ENCODE data around the gene RAB11A. TPM values are rescaled to one million over a fixed set of nuclear protein-coding genes. Genes with fewer than 3 reads are reported as not detected.

The RAB11A gene
- total RNA-seq, 2 experiments from 2014 or later, result 168 to 169 TPM

DNA sequence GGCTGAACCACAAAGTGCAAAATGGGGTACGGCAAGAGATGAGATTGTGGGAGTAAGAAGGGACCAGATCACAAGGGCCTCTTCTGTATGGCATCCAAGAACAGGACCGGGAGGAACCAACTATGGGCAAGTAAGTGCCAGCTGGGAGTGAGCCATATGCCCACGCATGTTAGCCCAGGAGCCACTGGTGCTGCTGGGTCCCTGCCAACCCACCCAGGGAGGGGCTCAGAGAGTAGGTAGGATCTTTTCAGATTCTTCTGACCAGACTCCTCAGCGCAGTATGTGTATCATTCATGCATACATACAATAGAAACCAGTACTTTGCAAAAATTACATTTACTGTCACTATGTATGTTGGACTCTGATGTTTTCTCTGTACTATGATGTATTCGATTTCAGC is 54.0 kb downstream of the RAB11A start:
- no peaks in the 10 kb centered on the region for H3K9me3 Mint-ChIP-seq
- H3K27me3 Mint-ChIP-seq, result no peaks in the 10 kb centered on the region
- no peaks in the 10 kb centered on the region for H3K36me3 Mint-ChIP-seq (ENCODE audit: low read depth)
- peaks cover 3% of the 10 kb centered on the region for H3K4me1 Mint-ChIP-seq
- no peak for DNase-seq
- H3K27ac Mint-ChIP-seq, result no peak overlapping the region
- CTCF ChIA-PET, result no interaction called here
- H3K4me3 Mint-ChIP-seq, result no peak overlapping the region
- POLR2A ChIA-PET, result no interaction called here

DNA sequence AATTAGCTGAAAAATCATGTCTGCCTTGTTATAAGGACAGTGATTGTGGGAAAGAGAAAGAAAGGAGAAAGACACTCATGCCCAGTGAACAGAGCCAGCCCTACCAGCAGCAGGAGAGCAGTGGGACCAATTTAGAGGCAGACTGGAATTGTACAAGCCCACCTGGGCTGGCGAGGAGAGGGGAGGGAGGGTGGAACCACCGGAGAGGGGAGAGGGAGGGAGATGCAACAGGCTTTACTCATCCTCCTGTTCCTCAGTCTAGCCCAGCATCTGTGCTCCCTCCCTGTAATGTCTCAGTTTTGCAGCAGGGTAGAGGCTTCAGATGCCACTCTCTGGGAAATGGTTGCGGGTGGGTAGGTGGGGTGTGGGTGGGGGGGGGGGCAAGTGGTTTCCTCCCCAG is 54.7 kb downstream of the RAB11A start:
- POLR2A ChIA-PET, result no interaction called here
- H3K4me1 Mint-ChIP-seq, result no peaks in the 10 kb centered on the region
- H3K27me3 Mint-ChIP-seq, result no peaks in the 10 kb centered on the region
- no peaks in the 10 kb centered on the region for H3K36me3 Mint-ChIP-seq (ENCODE audit: low read depth)
- H3K4me3 Mint-ChIP-seq, result no peak overlapping the region
- no peak for DNase-seq
- CTCF ChIA-PET, result interaction anchor here (0.6 to 2.0 kb wide), 5 partner anchors 7 to 494 kb away, joined by 3 to 7 read pairs (median 3); no protein-coding TSS in a partner anchor
- H3K9me3 Mint-ChIP-seq, result no peaks in the 10 kb centered on the region
- no peak overlapping the region for H3K27ac Mint-ChIP-seq

DNA sequence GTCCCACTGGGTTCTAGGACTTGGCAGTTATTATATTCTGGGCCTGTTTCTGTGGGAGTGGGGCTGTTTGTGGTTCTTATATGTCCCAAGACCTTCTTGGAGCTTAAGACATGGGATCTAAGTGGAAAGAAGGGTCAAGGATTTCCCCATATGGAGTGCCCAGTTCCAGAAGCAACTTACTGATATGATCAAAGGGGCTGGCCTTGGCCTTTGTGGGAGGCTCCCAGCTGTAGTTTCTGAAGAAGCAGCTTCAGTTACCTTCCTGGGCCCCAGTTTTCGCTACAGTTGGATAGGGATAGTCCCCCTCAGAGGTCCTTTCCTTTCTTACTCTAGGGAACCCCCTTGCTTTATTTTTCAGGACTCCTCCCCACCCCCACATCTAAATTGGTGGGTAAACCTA is 56.0 kb downstream of the RAB11A start:
- Mint-ChIP-seq H3K36me3 (ENCODE audit: low read depth) (no peaks in the 10 kb centered on the region), H3K4me3 (no peak overlapping the region), H3K9me3 (no peaks in the 10 kb centered on the region), H3K27ac (no peak overlapping the region), H3K27me3 (no peaks in the 10 kb centered on the region), H3K4me1 (no peaks in the 10 kb centered on the region)
- no peak for DNase-seq
- POLR2A ChIA-PET, result no interaction called here
- CTCF ChIA-PET, result interaction anchor here (1.0 to 2.0 kb wide), 2 partner anchors 9 to 10 kb away, joined by 4 to 7 read pairs; no protein-coding TSS in a partner anchor

DNA sequence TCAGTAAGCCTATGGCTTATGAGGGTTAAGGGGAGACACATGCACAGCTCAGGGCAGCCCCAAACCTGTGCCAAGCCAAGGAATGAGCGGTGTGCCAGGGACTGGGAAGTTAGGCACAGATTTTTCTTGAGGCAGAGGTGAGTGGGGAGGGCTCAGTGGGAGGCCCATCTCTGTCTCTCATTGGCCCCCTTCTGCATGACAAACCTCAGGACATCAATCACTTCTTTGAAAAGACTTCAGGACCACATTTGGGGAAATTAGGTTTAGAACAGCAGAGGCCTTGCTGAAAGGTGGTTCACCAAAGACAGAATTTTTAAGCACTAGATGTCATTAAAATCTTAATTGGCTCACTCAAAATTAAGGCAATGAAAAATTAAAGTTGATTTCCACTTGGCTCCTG is 57.2 kb downstream of the RAB11A start:
- no peaks in the 10 kb centered on the region for H3K36me3 Mint-ChIP-seq (ENCODE audit: low read depth)
- no peaks in the 10 kb centered on the region for H3K9me3 Mint-ChIP-seq
- ChIA-PET POLR2A (interaction anchor here (0.6 kb wide), 1 partner anchor 1025 kb away, joined by 3 read pairs; no protein-coding TSS in a partner anchor), CTCF (no interaction called here)
- no peak overlapping the region for H3K4me3 Mint-ChIP-seq
- no peaks in the 10 kb centered on the region for H3K27me3 Mint-ChIP-seq
- H3K27ac Mint-ChIP-seq, result no peak overlapping the region
- H3K4me1 Mint-ChIP-seq, result no peaks in the 10 kb centered on the region
- no peak for DNase-seq

DNA sequence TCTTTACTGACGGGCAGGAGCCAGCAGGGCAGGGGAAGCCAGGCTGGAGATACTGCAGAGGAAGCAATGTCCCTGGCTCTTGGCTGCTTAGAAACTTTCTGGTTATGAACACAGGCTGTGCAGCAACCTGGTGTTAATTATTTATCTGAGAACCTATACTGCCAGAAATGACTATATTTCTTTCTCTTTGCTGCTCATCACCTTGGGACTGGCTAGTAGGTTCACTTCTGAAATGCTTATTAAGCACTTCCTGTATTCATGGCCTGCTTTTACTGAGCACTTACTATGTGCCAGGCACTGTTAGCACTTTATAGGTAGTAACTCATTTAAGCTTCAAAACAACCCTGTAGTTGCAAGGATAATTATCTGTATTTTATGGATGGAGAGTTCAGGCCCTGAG is 57.6 kb downstream of the RAB11A start:
- POLR2A ChIA-PET, result no interaction called here
- CTCF ChIA-PET, result interaction anchor here (0.9 kb wide), 1 partner anchor 12 kb away, joined by 5 read pairs; no protein-coding TSS in a partner anchor
- Mint-ChIP-seq H3K27me3 (no peaks in the 10 kb centered on the region), H3K4me3 (no peak overlapping the region), H3K27ac (no peak overlapping the region), H3K36me3 (ENCODE audit: low read depth) (no peaks in the 10 kb centered on the region), H3K9me3 (no peaks in the 10 kb centered on the region), H3K4me1 (no peaks in the 10 kb centered on the region)
- no peak for DNase-seq

DNA sequence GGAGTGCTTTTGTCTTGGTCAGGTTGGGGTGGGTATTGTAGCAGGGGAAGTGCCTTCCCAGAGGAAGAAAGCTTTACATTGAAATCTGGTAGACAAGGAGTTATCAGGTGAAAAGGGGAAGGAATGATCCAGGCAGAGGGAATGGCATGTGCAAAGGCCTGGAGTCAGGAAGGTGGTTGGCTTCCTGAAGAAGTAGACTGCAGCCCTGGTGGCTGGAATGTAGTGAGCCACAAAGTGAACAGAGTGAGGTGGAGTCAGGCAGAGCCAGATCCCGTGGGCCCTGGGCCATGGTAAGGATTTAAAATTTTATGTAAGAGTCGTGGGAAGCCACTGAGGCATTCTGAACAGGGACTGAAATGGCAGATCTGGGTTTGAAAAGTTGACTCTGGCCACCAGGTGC is 58.3 kb downstream of the RAB11A start:
- CTCF ChIA-PET, result interaction anchor here (0.8 to 0.9 kb wide), 2 partner anchors 11 to 95 kb away, joined by 3 to 5 read pairs; no protein-coding TSS in a partner anchor
- no peak for DNase-seq
- Mint-ChIP-seq H3K27ac (no peak overlapping the region), H3K27me3 (no peaks in the 10 kb centered on the region), H3K4me3 (no peak overlapping the region), H3K9me3 (no peaks in the 10 kb centered on the region), H3K4me1 (no peaks in the 10 kb centered on the region), H3K36me3 (ENCODE audit: low read depth) (no peaks in the 10 kb centered on the region)
- POLR2A ChIA-PET, result no interaction called here

DNA sequence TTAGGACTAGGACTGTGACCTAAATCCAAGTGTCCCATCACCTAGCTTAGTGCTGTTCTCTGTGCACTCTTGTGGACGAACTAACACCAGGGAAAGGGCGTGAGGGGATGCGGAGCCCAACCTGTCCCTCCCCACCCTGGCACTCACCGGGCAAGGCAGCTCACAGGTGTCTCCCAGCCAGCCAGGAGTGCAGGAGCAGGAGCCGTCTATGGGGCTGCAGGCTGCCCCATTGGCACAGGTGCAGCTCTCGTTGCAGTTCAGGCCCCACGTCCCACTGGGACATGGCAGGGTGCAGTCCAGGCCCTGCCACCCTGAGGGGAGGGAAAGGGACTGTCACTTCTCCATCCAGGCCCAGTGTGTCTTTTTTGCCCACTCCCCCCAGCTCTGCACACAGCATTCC is 60.3 kb downstream of the RAB11A start:
- CTCF ChIA-PET, result interaction anchor here (0.7 to 0.8 kb wide), 2 partner anchors 10 to 54 kb away, joined by 3 read pairs; no protein-coding TSS in a partner anchor
- H3K27ac Mint-ChIP-seq, result no peak overlapping the region

DNA sequence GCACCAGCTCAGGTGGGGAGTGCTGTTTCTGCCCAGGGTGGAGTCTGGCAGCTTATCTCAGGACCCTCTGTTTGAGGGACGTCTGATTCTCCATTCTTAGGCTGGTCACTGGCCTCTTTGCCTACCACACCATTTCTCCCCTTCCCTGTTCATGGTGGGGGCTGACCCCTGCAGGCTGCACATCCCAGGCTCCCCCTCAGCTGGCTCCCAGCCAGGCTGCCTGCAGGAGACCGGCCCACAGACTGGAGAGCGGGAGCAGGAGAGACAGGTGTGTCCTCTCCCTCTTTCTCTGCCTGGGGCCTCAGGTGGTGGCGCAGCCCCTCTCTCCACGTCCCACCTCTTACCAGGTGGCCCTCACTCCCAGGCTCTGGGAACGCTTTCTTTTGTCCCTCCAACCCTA is 60.8 kb downstream of the RAB11A start:
- H3K9me3 Mint-ChIP-seq, result no peaks in the 10 kb centered on the region
- no peaks in the 10 kb centered on the region for H3K36me3 Mint-ChIP-seq (ENCODE audit: low read depth)
- ChIA-PET POLR2A (no interaction called here), CTCF (interaction anchor here (0.8 kb wide), 1 partner anchor 10 kb away, joined by 3 read pairs; no protein-coding TSS in a partner anchor)
- no peaks in the 10 kb centered on the region for H3K4me1 Mint-ChIP-seq
- no peaks in the 10 kb centered on the region for H3K27me3 Mint-ChIP-seq
- H3K27ac Mint-ChIP-seq, result no peak overlapping the region
- no peak overlapping the region for H3K4me3 Mint-ChIP-seq
- DNase-seq, result no peak

More for the DNA sequence above, 60.3 kb downstream of the RAB11A start:
- Mint-ChIP-seq H3K36me3 (ENCODE audit: low read depth) (no peaks in the 10 kb centered on the region), H3K27me3 (no peaks in the 10 kb centered on the region), H3K4me3 (no peak overlapping the region), H3K9me3 (no peaks in the 10 kb centered on the region), H3K4me1 (no peaks in the 10 kb centered on the region)
- POLR2A ChIA-PET, result no interaction called here
- DNase-seq, result no peak

DNA sequence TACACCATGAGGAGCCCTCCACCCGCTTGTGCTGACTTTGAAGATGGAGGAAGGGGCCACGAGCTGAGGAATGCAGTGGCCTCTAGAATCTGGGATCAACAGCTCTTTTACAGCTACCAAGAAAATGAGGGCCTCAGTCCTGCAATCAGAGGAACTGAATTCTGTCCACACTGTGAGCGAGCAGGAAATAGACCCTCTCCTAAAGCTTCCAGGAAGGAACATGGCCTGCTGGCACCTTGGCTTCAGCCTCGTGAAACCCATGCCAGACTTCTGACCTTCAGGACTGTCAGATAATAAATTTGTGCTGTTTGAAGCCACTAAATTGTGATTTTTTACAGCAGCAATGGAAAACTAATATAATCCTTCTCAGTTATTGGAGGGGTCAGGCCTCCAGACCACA is 61.9 kb downstream of the RAB11A start:
- Mint-ChIP-seq H3K27ac (no peak overlapping the region), H3K4me3 (no peak overlapping the region), H3K36me3 (ENCODE audit: low read depth) (no peaks in the 10 kb centered on the region), H3K9me3 (no peaks in the 10 kb centered on the region), H3K27me3 (no peaks in the 10 kb centered on the region), H3K4me1 (no peaks in the 10 kb centered on the region)
- CTCF ChIA-PET, result interaction anchor here (1.3 kb wide), 1 partner anchor 10 kb away, joined by 6 read pairs; no protein-coding TSS in a partner anchor
- POLR2A ChIA-PET, result no interaction called here
- DNase-seq, result no peak

DNA sequence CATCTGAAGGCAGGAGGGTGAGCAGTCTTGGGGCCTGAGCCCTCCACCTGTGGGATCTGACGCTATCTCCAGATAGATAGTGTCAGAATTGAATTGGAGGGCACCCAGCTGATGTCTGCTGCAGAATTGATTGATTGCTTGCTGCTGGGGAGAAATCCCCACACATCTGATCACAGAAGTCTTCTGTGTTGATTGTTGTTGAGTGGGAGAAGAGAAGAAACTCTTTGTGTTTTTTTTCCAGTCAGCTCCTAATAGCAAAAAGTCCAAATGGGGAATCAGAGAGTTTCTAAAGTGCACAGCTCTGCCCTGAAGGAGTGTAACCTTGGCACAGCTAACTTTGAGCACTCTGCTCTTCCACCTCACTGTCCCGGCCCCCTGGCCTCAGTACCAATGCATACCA is 66.1 kb downstream of the RAB11A start:
- Mint-ChIP-seq H3K4me1 (peaks cover 6% of the 10 kb centered on the region), H3K36me3 (ENCODE audit: low read depth) (no peaks in the 10 kb centered on the region), H3K9me3 (no peaks in the 10 kb centered on the region), H3K27me3 (no peaks in the 10 kb centered on the region), H3K27ac (no peak overlapping the region), H3K4me3 (no peak overlapping the region)
- ChIA-PET POLR2A (no interaction called here), CTCF (interaction anchor here (1.6 kb wide), 1 partner anchor 11 kb away, joined by 4 read pairs; no protein-coding TSS in a partner anchor)
- no peak for DNase-seq

DNA sequence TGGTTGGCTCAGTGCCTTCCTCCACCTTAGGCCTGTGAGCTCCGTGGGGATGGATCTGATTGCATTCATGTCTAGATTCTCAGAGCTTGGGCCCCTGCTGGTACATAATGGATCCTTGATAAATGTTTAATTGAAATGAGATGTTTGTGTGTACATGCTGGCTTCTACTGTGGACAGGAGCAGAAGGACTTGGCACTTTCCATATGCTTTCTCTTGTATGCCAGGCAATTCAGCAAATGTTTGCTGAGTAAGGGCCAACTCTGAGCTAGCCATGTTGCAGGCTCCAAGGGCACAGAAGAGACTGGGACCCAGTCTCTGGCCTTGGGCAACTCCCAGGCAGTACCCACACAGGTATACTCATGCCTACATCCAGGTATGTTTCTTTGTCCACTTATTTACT is 67.0 kb downstream of the RAB11A start:
- Mint-ChIP-seq H3K4me1 (peaks cover 6% of the 10 kb centered on the region), H3K27me3 (no peaks in the 10 kb centered on the region), H3K4me3 (no peak overlapping the region), H3K36me3 (ENCODE audit: low read depth) (no peaks in the 10 kb centered on the region), H3K27ac (no peak overlapping the region), H3K9me3 (no peaks in the 10 kb centered on the region)
- no peak for DNase-seq
- ChIA-PET POLR2A (no interaction called here), CTCF (interaction anchor here (1.5 to 1.6 kb wide), 2 partner anchors 11 to 32 kb away, joined by 3 to 4 read pairs; no protein-coding TSS in a partner anchor)

DNA sequence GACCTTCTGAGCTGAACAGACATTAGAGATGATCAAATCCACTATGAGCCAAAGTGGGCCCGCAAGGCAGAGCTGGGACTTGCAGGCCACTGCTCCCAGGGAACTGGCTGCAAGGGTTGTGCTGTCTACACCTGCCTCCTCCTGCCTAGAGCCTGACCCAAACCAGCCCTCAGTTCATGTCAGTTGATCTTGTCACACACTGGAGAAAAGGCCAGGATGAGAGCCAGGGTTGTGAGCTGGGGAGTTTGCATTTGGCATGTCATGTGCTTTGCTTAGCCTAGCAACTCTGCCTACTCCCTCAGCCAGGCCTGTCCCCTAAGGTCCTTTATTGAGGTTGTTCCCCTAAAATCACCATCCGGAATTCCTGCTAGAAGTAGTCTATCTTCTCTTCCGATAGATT is 67.8 kb downstream of the RAB11A start:
- H3K27ac Mint-ChIP-seq, result no peak overlapping the region
- H3K9me3 Mint-ChIP-seq, result no peaks in the 10 kb centered on the region
- H3K4me1 Mint-ChIP-seq, result peaks cover 12% of the 10 kb centered on the region
- no peaks in the 10 kb centered on the region for H3K27me3 Mint-ChIP-seq
- no peak for DNase-seq
- ChIA-PET CTCF (interaction anchor here (1.1 to 1.5 kb wide), 2 partner anchors 33 to 81 kb away, joined by 3 read pairs; no protein-coding TSS in a partner anchor), POLR2A (no interaction called here)
- no peak overlapping the region for H3K4me3 Mint-ChIP-seq
- H3K36me3 Mint-ChIP-seq (ENCODE audit: low read depth), result no peaks in the 10 kb centered on the region

DNA sequence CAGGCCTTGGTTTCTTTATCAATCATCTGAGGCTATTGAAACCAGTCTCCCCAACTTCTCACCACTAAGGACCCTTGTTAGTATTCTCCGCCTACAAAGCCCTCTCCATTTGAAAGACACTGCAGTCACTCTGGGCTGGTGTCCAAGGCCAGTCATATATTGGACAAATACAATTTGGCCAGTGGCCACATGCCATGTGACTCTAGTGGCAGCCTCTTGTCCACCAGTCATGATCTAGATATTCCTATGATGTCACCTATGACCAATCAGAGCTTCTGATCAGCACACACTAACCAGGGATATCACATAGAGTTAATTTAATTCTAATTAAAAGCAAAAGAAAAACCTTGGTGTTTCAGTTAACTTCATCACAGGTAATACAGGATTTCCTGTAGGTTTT is 68.2 kb downstream of the RAB11A start:
- H3K9me3 Mint-ChIP-seq, result no peaks in the 10 kb centered on the region
- no peak overlapping the region for H3K4me3 Mint-ChIP-seq
- CTCF ChIA-PET, result interaction anchor here (1.1 to 1.5 kb wide), 2 partner anchors 33 to 81 kb away, joined by 3 read pairs; no protein-coding TSS in a partner anchor
- no peak for DNase-seq
- no peak overlapping the region for H3K27ac Mint-ChIP-seq
- peaks cover 16% of the 10 kb centered on the region for H3K4me1 Mint-ChIP-seq
- no peaks in the 10 kb centered on the region for H3K36me3 Mint-ChIP-seq (ENCODE audit: low read depth)
- POLR2A ChIA-PET, result interaction anchor here (0.6 kb wide), 1 partner anchor 208 kb away, joined by 5 read pairs; no protein-coding TSS in a partner anchor
- no peaks in the 10 kb centered on the region for H3K27me3 Mint-ChIP-seq

DNA sequence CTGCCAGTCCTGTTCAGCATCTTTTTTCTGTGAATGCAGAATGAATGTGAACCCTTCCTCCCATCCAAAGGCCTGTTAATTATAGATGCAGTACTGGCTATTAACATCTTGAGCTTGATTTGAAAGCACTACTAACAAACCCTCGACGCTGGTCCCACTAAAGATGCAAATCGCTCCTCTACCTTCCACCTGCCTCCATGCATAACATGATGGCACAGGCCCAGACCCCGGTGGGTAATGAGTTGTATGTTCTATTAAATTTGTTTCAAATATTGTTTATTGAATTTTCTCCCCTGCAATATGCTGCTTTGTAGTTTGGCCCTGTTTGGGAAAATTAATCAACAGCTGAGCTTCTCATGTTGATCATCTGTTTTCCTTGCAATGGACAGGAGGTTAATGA is 69.3 kb downstream of the RAB11A start:
- ChIA-PET CTCF (interaction anchor here (0.7 to 1.2 kb wide), 2 partner anchors 11 to 12 kb away, joined by 3 to 5 read pairs; no protein-coding TSS in a partner anchor), POLR2A (no interaction called here)
- Mint-ChIP-seq H3K9me3 (no peaks in the 10 kb centered on the region), H3K27ac (no peak overlapping the region), H3K27me3 (no peaks in the 10 kb centered on the region), H3K4me3 (no peak overlapping the region), H3K36me3 (ENCODE audit: low read depth) (no peaks in the 10 kb centered on the region), H3K4me1 (peaks cover 19% of the 10 kb centered on the region)
- no peak for DNase-seq
